H9 (cell line): Measurements from ENCODE around the gene DBH. TPM values are rescaled to one million over a fixed set of nuclear protein-coding genes. Genes with fewer than 3 reads are reported as not detected.

ENCODE experiments used
- DNase-seq: peaks from one replicate; pipeline ENCODE4 v3.0.0-alpha.2; 2017
- H2AFZ ChIP-seq: one replicate; pipeline ENCODE4 v1.6.1; 2013; ENCODE audit warnings: mild to moderate bottlenecking, low read length, control low read depth, moderate library complexity
- H2AK5ac ChIP-seq: 2 replicates; pipeline ENCODE4 v1.6.1; 2013; ENCODE audit warnings: low read length, control low read depth, mixed read lengths; ENCODE audit not compliant: insufficient read length
- H2BK120ac ChIP-seq: one replicate; pipeline ENCODE4 v1.6.1; 2013; ENCODE audit warnings: low read depth, mild to moderate bottlenecking, low read length, control low read depth, inconsistent platforms; ENCODE audit not compliant: poor library complexity, severe bottlenecking
- H2BK12ac ChIP-seq: 2 replicates; pipeline ENCODE4 v1.6.1; 2013; ENCODE audit warnings: low read length, control low read depth, mixed read lengths, low read depth; ENCODE audit not compliant: insufficient read length
- H2BK15ac ChIP-seq: 2 replicates; pipeline ENCODE4 v1.6.1; 2013; ENCODE audit warnings: low read depth, low read length, control low read depth
- H2BK20ac ChIP-seq: one replicate; pipeline ENCODE4 v1.6.1; 2013; ENCODE audit warnings: low read depth, mild to moderate bottlenecking, low read length, control low read depth, inconsistent platforms; ENCODE audit not compliant: poor library complexity, severe bottlenecking
- H2BK5ac ChIP-seq: 2 replicates; pipeline ENCODE4 v1.6.1; 2013; ENCODE audit warnings: low read length, control low read depth, mixed read lengths; ENCODE audit not compliant: insufficient read length
- H3K14ac ChIP-seq: 2 replicates; pipeline ENCODE4 v1.6.1; 2013; ENCODE audit warnings: low read length, control low read depth; ENCODE audit not compliant: insufficient read depth
- H3K18ac ChIP-seq: 2 replicates; pipeline ENCODE4 v1.6.1; 2013; ENCODE audit warnings: low read depth, mild to moderate bottlenecking, mixed read lengths, low read length, control low read depth; ENCODE audit not compliant: insufficient read length
- H3K23ac ChIP-seq: 2 replicates; pipeline ENCODE4 v1.6.1; 2013; ENCODE audit warnings: low read length, control low read depth, mixed read lengths, low read depth; ENCODE audit not compliant: insufficient read length
- H3K23me2 ChIP-seq: 2 replicates; pipeline ENCODE4 v1.6.1; 2013; ENCODE audit warnings: low read depth, mild to moderate bottlenecking, mixed read lengths, low read length, control low read depth; ENCODE audit not compliant: insufficient read length, poor library complexity, severe bottlenecking
- H3K27ac ChIP-seq: 2 replicates; pipeline ENCODE4 v1.5.1; 2013; ENCODE audit warnings: low read length, control low read depth, mixed read lengths, low read depth; ENCODE audit not compliant: insufficient read length
- H3K27me3 ChIP-seq: 2 replicates; pipeline ENCODE4 v1.6.1; 2013; ENCODE audit warnings: low read length, control low read depth, inconsistent platforms; ENCODE audit not compliant: insufficient read depth
- H3K4ac ChIP-seq: 2 replicates; pipeline ENCODE4 v1.6.1; 2013; ENCODE audit warnings: low read depth, mild to moderate bottlenecking, control low read depth, inconsistent platforms, low read length, moderate library complexity
- H3K4me1 ChIP-seq: 2 replicates; pipeline ENCODE4 v1.6.1; 2013; ENCODE audit warnings: low read length, control low read depth, inconsistent platforms; ENCODE audit not compliant: insufficient read depth
- H3K4me2 ChIP-seq: 2 replicates; pipeline ENCODE4 v1.6.1; 2013; ENCODE audit warnings: low read length, control low read depth, mixed read lengths; ENCODE audit not compliant: insufficient read length, insufficient read depth
- H3K56ac ChIP-seq: 2 replicates; pipeline ENCODE4 v1.6.1; 2013; ENCODE audit warnings: low read depth, mild to moderate bottlenecking, mixed read lengths, low read length, control low read depth; ENCODE audit not compliant: insufficient read length
- H3K79me1 ChIP-seq: 2 replicates; pipeline ENCODE4 v1.6.1; 2013; ENCODE audit warnings: low read depth, mild to moderate bottlenecking, moderate library complexity, low read length, control low read depth, inconsistent platforms; ENCODE audit not compliant: insufficient read depth, poor library complexity, severe bottlenecking
- H3K79me2 ChIP-seq: 2 replicates; pipeline ENCODE4 v1.6.1; 2013; ENCODE audit warnings: low read length, control low read depth, inconsistent platforms; ENCODE audit not compliant: insufficient read depth
- H3K9ac ChIP-seq: 2 replicates; pipeline ENCODE4 v1.6.1; 2013; ENCODE audit warnings: low read length, control low read depth, mixed read lengths; ENCODE audit not compliant: insufficient read length; ENCODE audit errors: extremely low read depth
- H3K9me3 ChIP-seq: one replicate; pipeline ENCODE4 v1.6.1; 2013; ENCODE audit warnings: low read depth, low read length, inconsistent platforms; ENCODE audit not compliant: control insufficient read depth
- H3T11ph ChIP-seq: one replicate; pipeline ENCODE4 v1.6.1; 2013; ENCODE audit warnings: mild to moderate bottlenecking, low read length, control low read depth, inconsistent platforms
- H4K20me1 ChIP-seq: one replicate; pipeline ENCODE4 v1.6.1; 2013; ENCODE audit not compliant: control insufficient read depth, insufficient read length, insufficient read depth
- H4K5ac ChIP-seq: 2 replicates; pipeline ENCODE4 v1.6.1; 2013; ENCODE audit warnings: low read depth, mild to moderate bottlenecking, mixed read lengths, low read length, control low read depth; ENCODE audit not compliant: insufficient read length
- H4K8ac ChIP-seq: replicated peaks from 2 replicates; pipeline ENCODE4 v1.6.1; 2013; ENCODE audit warnings: low read length, control low read depth, mixed read lengths, low read depth; ENCODE audit not compliant: insufficient read length
- H4K91ac ChIP-seq: 2 replicates; pipeline ENCODE4 v1.6.1; 2013; ENCODE audit warnings: low read depth, mild to moderate bottlenecking, moderate library complexity, mixed read lengths, low read length, control low read depth; ENCODE audit not compliant: insufficient read length
- H3K27ac Mint-ChIP-seq, 3 experiments: 2 replicates in 2 of 3; 3 replicates in 1 of 3; pipeline ENCODE4 v1.8.0; 2020 to 2021; ENCODE audit warnings: mixed read lengths in 3 of 3, mild to moderate bottlenecking in 1 of 3, moderate library complexity in 1 of 3
- H3K27me3 Mint-ChIP-seq: 2 replicates; pipeline ENCODE4 v1.8.0; 2021; ENCODE audit warnings: low read depth, mild to moderate bottlenecking, moderate library complexity, mixed read lengths
- H3K36me3 Mint-ChIP-seq, 3 experiments: 2 replicates in 2 of 3; 3 replicates in 1 of 3; pipeline ENCODE4 v1.8.0; 2020 to 2021; ENCODE audit warnings: low read depth in 3 of 3, mixed read lengths in 3 of 3; ENCODE audit not compliant: insufficient read depth in 1 of 3
- H3K4me1 Mint-ChIP-seq, 2 experiments: 2 replicates each; pipeline ENCODE4 v1.8.0; 2020; ENCODE audit warnings: mixed read lengths in 2 of 2
- H3K4me3 Mint-ChIP-seq, 2 experiments: 2 replicates in 1 of 2; 3 replicates in 1 of 2; pipeline ENCODE4 v1.8.0; 2020 to 2021; ENCODE audit warnings: mild to moderate bottlenecking in 2 of 2, mixed read lengths in 2 of 2, moderate library complexity in 1 of 2
- H3K9me3 Mint-ChIP-seq, 2 experiments: 2 replicates in 1 of 2; 3 replicates in 1 of 2; pipeline ENCODE4 v1.8.0; 2020; ENCODE audit warnings: mild to moderate bottlenecking in 2 of 2, mixed read lengths in 2 of 2, moderate library complexity in 1 of 2
- WGBS: extraction: QIAGEN DNeasy Blood & Tissue Kit; methylation state at CpG from one replicate; pipeline ENCODE4 v1.1.7; 2013; ENCODE audit warnings: missing lambda C conversion rate, low lambda C conversion rate, mixed read lengths; ENCODE audit not compliant: insufficient read length; ENCODE audit errors: extremely low coverage; 5-methylcytosine and 5-hydroxymethylcytosine counted together
- total RNA-seq: library from RNA; stranded (reverse); gene quantifications from 2 replicates; pipeline ENCODE4 v1.2.1, GENCODE V29; 2021
- TF ChIP-seq, protein P1 (sequence below): fragments of 200-600 bp; sonication (generic); conservative IDR thresholded peaks from 3 replicates; pipeline ENCODE4 v1.8.0; 2021; ENCODE audit warnings: antibody characterized with exemption, mild to moderate bottlenecking

DBH gene
- total RNA-seq, 1 experiment from 2014 or later, result not detected

GRCh38 chr9:133637451-133638055 is 1.4 kb downstream of the DBH start:
- no peak overlapping the region for H3K18ac ChIP-seq
- peaks cover 3% of the 10 kb centered on the region for H3K27me3 Mint-ChIP-seq
- H2BK15ac ChIP-seq, result no peak overlapping the region
- WGBS, result no CpG with 5 or more reads among the region's 12 CpGs
- no peak overlapping the region for H2AK5ac ChIP-seq
- no peak overlapping the region for H2BK20ac ChIP-seq
- no peaks in the 10 kb centered on the region for H3K23me2 ChIP-seq
- no peak for DNase-seq
- no peaks in the 10 kb centered on the region for H3K79me2 ChIP-seq
- H3K4me1 ChIP-seq, result peaks cover 9% of the 10 kb centered on the region
- no peak overlapping the region for H3K27ac Mint-ChIP-seq
- peaks cover 28 to 45% of the 10 kb centered on the region in 2 experiments for H3K4me1 Mint-ChIP-seq
- H3K4me3 Mint-ChIP-seq, result no peak overlapping the region
- no peaks in the 10 kb centered on the region for H3K27me3 ChIP-seq
- no peak overlapping the region for H2BK5ac ChIP-seq
- no peak overlapping the region for H4K5ac ChIP-seq
- no peak overlapping the region for H4K91ac ChIP-seq
- H3K27ac ChIP-seq, result no peak overlapping the region
- no peaks in the 10 kb centered on the region for H3K36me3 Mint-ChIP-seq
- H3K4me2 ChIP-seq, result no peak overlapping the region
- no peak overlapping the region for H3T11ph ChIP-seq
- TF ChIP-seq, protein P1, sequence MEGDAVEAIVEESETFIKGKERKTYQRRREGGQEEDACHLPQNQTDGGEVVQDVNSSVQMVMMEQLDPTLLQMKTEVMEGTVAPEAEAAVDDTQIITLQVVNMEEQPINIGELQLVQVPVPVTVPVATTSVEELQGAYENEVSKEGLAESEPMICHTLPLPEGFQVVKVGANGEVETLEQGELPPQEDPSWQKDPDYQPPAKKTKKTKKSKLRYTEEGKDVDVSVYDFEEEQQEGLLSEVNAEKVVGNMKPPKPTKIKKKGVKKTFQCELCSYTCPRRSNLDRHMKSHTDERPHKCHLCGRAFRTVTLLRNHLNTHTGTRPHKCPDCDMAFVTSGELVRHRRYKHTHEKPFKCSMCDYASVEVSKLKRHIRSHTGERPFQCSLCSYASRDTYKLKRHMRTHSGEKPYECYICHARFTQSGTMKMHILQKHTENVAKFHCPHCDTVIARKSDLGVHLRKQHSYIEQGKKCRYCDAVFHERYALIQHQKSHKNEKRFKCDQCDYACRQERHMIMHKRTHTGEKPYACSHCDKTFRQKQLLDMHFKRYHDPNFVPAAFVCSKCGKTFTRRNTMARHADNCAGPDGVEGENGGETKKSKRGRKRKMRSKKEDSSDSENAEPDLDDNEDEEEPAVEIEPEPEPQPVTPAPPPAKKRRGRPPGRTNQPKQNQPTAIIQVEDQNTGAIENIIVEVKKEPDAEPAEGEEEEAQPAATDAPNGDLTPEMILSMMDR, result no peak
- no peak overlapping the region for H4K8ac ChIP-seq
- no peaks in the 10 kb centered on the region for H4K20me1 ChIP-seq
- no peak overlapping the region for H2BK12ac ChIP-seq
- H2BK120ac ChIP-seq, result no peak overlapping the region
- peak overlapping the region; percentile 7; the same call in 1 of the 2 replicates for H3K14ac ChIP-seq
- H3K23ac ChIP-seq, result no peak overlapping the region
- H3K9me3 ChIP-seq, result no peaks in the 10 kb centered on the region
- no peaks in the 10 kb centered on the region for H3K79me1 ChIP-seq
- no peak overlapping the region for H3K4ac ChIP-seq
- H3K9ac ChIP-seq, result no peak overlapping the region
- H3K9me3 Mint-ChIP-seq, result no peaks in the 10 kb centered on the region
- H2AFZ ChIP-seq, result no peak overlapping the region
- H3K56ac ChIP-seq, result no peak overlapping the region
